ENCODE results near the gene VSTM5.

DNA sequence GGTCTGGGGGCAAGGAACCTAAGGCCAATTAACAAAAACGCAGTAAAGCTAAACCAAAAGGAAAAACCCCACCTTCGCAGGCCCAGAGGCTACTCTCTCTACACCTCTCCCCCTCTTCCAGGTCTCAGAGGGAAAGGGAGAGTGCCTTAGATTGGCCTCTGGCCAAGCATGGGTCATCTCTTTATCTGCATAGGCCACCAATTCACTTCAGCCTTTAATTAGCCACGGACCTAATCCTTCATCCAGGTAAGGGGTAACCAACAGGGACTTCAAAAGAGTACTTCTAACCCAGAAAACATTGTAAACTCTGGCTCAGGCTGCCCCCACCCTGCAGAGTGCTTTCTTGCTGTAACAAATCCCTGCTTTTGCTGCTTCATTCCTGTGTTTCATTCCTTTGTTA lies 9.4 kb downstream of the VSTM5 start:
- no peak for TF ChIP-seq JUN (IDR thresholded peaks at IDR 0.05; ENCODE audit: borderline replicate concordance, insufficient read depth, insufficient read length, low read depth)
- no peak for TF ChIP-seq POLR2A (IDR thresholded peaks at IDR 0.05; ENCODE audit: low read depth, low read length)

Measured in endothelial cell of umbilical vein (primary cell).